Activated T-helper 1 cell treated with anti-CD3 and anti-CD28 coated beads, Interleukin-12 subunit alpha, Interleukin-12 subunit beta, Interleukin-2, Interleukin-4 antibody, amounts not matched to agents 30 ng/mL and 10 ng/mL and 1 ng/mL, durations not matched to agents 14 hours and 24 hours and 36 hours (primary cell): ENCODE measurements around the gene EYA4. TPM values are rescaled to one million over a fixed set of nuclear protein-coding genes. Genes with fewer than 3 reads are reported as not detected.

Source experiments
- DNase-seq: peaks from one replicate; pipeline ENCODE4 v3.0.0; 2021; ENCODE audit warnings: low spot score
- H3K27ac Mint-ChIP-seq: one replicate; pipeline ENCODE4 v1.8.0; 2021; ENCODE audit warnings: mild to moderate bottlenecking, mixed read lengths
- H3K27me3 Mint-ChIP-seq: one replicate; pipeline ENCODE4 v1.8.0; 2022; ENCODE audit warnings: mild to moderate bottlenecking, moderate library complexity, mixed read lengths; ENCODE audit not compliant: insufficient read depth
- H3K36me3 Mint-ChIP-seq: one replicate; pipeline ENCODE4 v1.8.0; 2021; ENCODE audit warnings: low read depth, mixed read lengths
- H3K4me1 Mint-ChIP-seq: one replicate; pipeline ENCODE4 v1.8.0; 2021; ENCODE audit warnings: low read depth, mixed read lengths
- H3K4me3 Mint-ChIP-seq: one replicate; pipeline ENCODE4 v1.8.0; 2021; ENCODE audit warnings: mild to moderate bottlenecking, moderate library complexity, mixed read lengths
- H3K9me3 Mint-ChIP-seq: one replicate; pipeline ENCODE4 v1.8.0; 2021; ENCODE audit warnings: mixed read lengths
- intact Hi-C: fragments of 100-400 bp; cut with micrococcal nuclease; formaldehyde crosslinking; loops from one replicate; pipeline ENCODE4 v1.15.1; 2024
- total RNA-seq: library from RNA; stranded (reverse); gene quantifications from 2 replicates; pipeline ENCODE4 v1.2.3, GENCODE V29; 2022

Gene EYA4
- total RNA-seq, 1 donor from 2014 or later, result not detected

DNA sequence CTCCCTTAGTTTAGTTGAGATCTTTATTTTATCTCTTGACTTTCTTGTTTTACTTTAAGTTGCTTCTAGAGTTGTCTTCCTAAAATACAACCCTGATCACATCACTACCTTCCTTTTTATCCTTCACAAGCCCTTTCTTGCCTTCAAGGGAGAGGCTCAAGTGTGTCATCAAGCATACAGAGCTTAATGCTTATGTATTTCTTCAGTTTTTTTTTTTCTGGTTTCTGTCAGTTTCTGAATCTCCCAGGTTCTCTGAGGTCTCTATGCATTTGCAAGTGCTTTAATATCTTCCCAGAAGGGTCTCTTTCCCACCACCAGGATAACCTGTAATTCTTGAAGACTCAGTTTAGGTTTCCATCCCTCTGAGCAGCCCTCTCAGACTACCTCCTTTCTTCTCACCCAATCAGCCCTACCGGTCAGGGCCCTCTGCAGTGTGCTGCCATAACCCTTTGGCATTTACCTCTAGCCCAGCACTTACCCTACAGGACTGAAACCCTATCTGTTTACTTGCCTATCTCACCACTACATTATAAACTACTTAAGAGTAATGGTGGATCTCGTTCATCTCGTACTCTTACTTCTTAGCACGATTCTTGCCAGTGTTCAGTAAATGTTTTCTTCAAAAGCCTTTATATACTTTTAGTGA lies 36.9 kb downstream of the EYA4 start:
- Mint-ChIP-seq H3K36me3 (no peaks in the 10 kb centered on the region), H3K27me3 (peaks cover 2% of the 10 kb centered on the region), H3K27ac (no peak overlapping the region), H3K9me3 (no peaks in the 10 kb centered on the region), H3K4me1 (no peaks in the 10 kb centered on the region), H3K4me3 (no peak overlapping the region)
- intact Hi-C loops, result no loop called here
- no peak for DNase-seq

DNA sequence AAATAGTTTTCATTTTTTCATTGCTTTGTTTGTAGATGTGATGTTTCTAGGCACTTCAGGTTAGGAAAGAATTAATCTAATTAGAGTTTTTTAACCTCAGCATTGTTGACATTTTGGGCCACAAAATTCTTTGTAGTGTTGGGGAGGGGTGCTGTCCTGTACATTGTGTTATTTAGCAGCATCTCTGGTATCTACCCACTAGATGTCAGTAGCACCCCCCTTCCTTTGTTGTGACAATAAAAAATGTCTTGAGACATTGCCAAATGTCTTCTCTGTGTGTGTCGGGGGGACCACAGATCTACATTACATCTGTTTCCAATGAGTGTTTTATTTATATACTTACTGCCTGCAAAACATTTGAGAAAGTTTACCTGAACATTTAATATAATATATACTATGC lies 45.6 kb downstream of the EYA4 start:
- no peaks in the 10 kb centered on the region for H3K4me1 Mint-ChIP-seq
- no peaks in the 10 kb centered on the region for H3K27me3 Mint-ChIP-seq
- H3K9me3 Mint-ChIP-seq, result no peaks in the 10 kb centered on the region
- no peak overlapping the region for H3K4me3 Mint-ChIP-seq
- DNase-seq, result no peak
- no peak overlapping the region for H3K27ac Mint-ChIP-seq
- intact Hi-C loops, result no loop called here
- no peaks in the 10 kb centered on the region for H3K36me3 Mint-ChIP-seq

DNA sequence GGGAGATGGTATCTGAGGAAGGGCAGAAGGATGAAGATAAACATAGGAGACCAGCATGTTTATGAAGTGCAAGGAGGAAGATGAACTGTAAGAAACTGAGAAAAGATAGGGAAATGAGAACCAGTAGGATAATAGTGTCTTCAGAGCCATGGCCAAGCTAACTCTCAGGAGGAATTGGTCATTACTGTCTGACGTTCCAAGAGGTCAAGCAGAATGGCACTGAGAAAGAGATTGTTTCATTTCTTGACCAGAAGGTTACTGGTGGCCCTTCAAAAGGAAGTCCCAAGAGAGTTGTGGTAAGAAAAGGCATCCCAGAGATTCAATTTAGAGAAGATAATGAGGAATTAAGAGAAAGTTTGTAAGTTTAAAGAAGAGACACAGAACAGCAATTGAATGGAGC lies 47.5 kb downstream of the EYA4 start:
- no peak overlapping the region for H3K27ac Mint-ChIP-seq
- H3K4me3 Mint-ChIP-seq, result no peak overlapping the region
- no peaks in the 10 kb centered on the region for H3K9me3 Mint-ChIP-seq
- H3K4me1 Mint-ChIP-seq, result no peaks in the 10 kb centered on the region
- intact Hi-C loops, result no loop called here
- H3K36me3 Mint-ChIP-seq, result no peaks in the 10 kb centered on the region
- no peaks in the 10 kb centered on the region for H3K27me3 Mint-ChIP-seq
- DNase-seq, result no peak

DNA sequence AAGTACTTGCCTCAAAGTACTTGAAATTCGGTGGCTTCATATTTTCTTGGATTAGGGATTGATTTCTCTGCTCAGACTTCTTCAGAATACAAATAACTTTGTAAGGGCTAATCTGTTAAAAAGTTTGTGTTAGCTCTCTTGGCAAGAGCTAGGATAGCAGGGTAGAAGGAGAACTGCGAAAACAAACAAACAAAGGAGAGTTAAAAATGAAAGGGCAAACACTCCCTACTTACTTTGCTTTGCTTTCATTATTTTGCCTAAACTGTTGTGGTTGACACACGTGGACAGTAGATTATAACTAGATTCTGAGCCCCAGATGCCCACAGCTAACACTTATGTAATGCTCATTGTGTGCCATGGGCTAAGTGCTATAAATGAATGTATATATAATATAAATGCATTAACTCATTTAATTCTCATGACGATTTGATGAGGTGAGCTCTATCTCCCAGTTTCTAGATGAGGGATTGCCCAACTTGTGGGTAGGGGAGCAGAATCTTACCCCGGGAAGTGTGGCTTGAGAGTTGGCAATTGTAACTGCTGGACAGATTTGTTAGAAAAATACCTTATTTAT lies 48.7 kb downstream of the EYA4 start:
- no peak for DNase-seq
- H3K36me3 Mint-ChIP-seq, result no peaks in the 10 kb centered on the region
- intact Hi-C loops, result no loop called here
- H3K27me3 Mint-ChIP-seq, result no peaks in the 10 kb centered on the region
- H3K4me1 Mint-ChIP-seq, result no peaks in the 10 kb centered on the region
- no peak overlapping the region for H3K4me3 Mint-ChIP-seq
- H3K9me3 Mint-ChIP-seq, result no peaks in the 10 kb centered on the region
- H3K27ac Mint-ChIP-seq, result no peak overlapping the region

DNA sequence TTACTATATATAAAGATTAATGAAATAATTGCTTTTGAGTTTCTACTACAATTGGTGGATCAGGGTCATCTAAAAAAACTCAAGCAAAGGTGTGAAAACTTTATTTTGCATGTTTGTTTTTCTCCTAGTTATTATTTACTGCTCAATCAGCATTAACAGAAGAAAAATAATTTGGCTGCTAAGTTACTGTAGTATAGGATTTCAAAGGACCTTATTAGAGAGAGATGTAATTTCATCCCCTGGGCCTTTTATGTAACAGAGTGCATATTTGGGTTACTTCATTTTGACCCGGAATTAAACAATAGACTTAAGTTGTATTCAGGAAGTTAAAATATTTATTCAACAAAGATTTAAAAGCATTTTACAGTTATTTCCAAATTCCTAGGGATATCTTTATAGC lies 49.8 kb downstream of the EYA4 start:
- H3K27ac Mint-ChIP-seq, result no peak overlapping the region
- intact Hi-C loops, result no loop called here
- H3K27me3 Mint-ChIP-seq, result no peaks in the 10 kb centered on the region

DNA sequence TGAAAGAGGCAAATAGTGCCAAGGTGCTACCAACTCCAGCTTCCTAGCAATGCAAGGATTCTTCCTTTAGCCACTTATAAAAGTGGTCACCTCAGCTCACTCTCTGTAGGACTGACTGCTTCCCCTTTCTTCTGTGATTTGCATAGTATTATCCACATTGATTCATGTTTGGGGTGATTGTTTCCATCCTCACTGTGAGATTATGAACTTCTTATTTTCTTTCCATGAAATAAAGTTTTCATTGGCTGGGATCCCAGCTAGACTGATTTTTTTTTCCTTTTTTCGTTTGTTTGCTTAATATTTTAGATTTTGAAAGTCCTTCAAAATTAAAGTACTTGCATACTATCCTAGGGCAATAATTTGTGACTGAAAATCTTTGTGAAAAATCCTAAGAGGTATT lies 50.5 kb downstream of the EYA4 start:
- Mint-ChIP-seq H3K4me3 (no peak overlapping the region), H3K36me3 (no peaks in the 10 kb centered on the region), H3K27ac (no peak overlapping the region), H3K4me1 (no peaks in the 10 kb centered on the region), H3K27me3 (no peaks in the 10 kb centered on the region), H3K9me3 (no peaks in the 10 kb centered on the region)
- DNase-seq, result no peak
- intact Hi-C loops, result no loop called here

More for the DNA sequence above, 49.8 kb downstream of the EYA4 start:
- H3K9me3 Mint-ChIP-seq, result no peaks in the 10 kb centered on the region
- no peaks in the 10 kb centered on the region for H3K36me3 Mint-ChIP-seq
- no peaks in the 10 kb centered on the region for H3K4me1 Mint-ChIP-seq
- no peak for DNase-seq
- no peak overlapping the region for H3K4me3 Mint-ChIP-seq

DNA sequence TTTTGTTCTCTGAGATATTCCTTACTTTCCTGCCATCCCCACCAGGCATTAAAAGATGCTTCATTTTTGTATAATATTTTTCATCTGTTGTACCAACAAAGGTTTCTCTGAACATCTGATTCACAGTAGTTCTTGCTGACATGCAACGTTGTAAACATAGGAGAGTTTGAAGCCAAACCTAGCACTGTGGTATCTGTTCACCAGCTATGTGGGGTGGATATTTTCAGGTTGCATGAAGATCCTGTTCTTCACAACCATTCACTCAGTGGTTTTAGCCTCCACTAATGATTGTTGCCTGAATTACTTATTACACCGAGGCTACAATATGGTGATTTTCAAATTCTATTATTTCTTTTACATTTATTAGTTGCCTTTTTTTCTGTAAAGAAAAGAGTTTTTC lies 56.5 kb downstream of the EYA4 start:
- intact Hi-C loops, result no loop called here
- Mint-ChIP-seq H3K27ac (no peak overlapping the region), H3K4me1 (no peaks in the 10 kb centered on the region), H3K27me3 (no peaks in the 10 kb centered on the region), H3K9me3 (no peaks in the 10 kb centered on the region), H3K36me3 (no peaks in the 10 kb centered on the region), H3K4me3 (no peak overlapping the region)
- DNase-seq, result no peak

DNA sequence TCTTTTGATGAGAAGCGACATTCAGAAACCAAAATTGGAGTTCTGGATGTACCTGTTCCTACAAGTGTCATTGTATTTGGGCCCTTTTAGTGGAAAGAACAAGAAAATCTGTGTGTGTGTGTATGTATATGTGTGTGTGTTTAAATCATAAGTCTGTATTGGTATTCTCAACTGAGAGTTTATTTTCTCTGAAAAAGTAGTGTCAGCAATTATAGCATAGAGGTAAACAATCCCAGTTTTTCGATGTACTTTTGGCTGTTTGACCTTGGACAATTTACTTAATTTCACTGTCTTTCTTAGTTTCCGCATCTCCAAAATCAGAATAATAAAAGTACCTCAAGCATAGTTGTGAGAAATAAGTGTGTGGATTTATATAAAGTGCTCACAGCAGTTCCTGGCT lies 57.2 kb downstream of the EYA4 start:
- Mint-ChIP-seq H3K9me3 (no peaks in the 10 kb centered on the region), H3K4me1 (no peaks in the 10 kb centered on the region), H3K4me3 (no peak overlapping the region), H3K36me3 (no peaks in the 10 kb centered on the region), H3K27ac (no peak overlapping the region), H3K27me3 (peaks cover 2% of the 10 kb centered on the region)
- DNase-seq, result no peak
- intact Hi-C loops, result no loop called here

DNA sequence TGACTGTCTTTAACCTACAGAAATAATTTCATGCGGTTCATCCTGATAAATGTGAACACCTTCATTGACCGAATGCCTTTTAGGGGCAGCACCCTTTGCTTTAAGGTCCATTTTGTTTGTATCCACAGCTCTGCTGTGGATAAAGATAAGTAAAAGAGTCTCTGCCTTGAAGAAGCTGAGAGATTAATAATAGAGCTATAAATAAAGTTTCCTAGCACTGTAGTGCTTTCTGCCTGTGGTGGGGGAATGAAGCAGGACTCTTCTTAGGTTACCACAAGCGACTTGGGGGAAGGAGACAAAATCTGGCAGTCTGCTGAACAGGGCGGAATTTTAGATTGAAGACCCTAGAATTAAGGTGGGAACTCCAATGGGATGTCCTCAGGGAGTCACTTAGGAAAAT lies 57.6 kb downstream of the EYA4 start:
- Mint-ChIP-seq H3K4me1 (no peaks in the 10 kb centered on the region), H3K4me3 (no peak overlapping the region), H3K36me3 (no peaks in the 10 kb centered on the region), H3K27ac (no peak overlapping the region), H3K9me3 (no peaks in the 10 kb centered on the region), H3K27me3 (peaks cover 3% of the 10 kb centered on the region)
- intact Hi-C loops, result no loop called here
- DNase-seq, result no peak

DNA sequence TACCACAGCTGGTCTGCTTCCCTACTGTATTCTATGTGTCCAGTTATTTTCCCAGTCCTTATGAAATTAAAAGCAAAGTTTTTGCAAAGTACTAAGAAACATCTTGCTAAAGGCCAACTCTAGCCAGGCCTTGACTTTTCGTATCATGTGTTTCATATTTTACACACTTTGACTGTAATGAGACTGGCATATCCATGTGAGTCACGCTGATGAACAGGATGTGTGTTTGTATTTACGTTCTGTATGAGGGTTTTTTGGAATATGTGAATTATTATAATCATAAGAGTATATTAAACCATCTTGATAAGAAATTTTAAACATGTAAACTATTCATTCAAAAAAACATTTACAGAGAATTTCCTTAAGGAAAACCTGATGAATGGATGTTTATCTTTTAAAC lies 59.7 kb downstream of the EYA4 start:
- no peak overlapping the region for H3K27ac Mint-ChIP-seq
- intact Hi-C loops, result no loop called here
- no peaks in the 10 kb centered on the region for H3K9me3 Mint-ChIP-seq
- DNase-seq, result no peak
- no peaks in the 10 kb centered on the region for H3K36me3 Mint-ChIP-seq
- peaks cover 3% of the 10 kb centered on the region for H3K27me3 Mint-ChIP-seq
- H3K4me1 Mint-ChIP-seq, result no peaks in the 10 kb centered on the region
- no peak overlapping the region for H3K4me3 Mint-ChIP-seq

DNA sequence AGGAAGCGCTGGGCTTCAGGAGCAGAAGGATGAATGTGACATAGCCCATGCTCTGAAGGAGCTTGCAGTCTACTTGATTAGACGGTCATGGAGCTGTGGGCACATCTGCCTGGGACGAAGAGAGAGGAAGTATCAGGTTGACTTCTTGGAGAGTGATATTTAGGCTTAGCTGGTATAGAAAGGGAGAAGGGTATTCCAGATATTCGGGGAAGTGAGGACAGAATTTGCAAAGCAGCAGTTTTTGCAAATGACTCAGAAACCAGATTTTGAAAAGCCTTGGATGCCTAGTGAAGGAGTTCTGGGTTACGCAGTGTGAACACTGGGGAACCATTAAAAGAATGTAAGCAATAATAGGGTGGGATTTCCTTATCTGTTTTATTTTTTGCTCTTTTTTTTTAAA lies 60.7 kb downstream of the EYA4 start:
- DNase-seq, result no peak
- intact Hi-C loops, result no loop called here
- H3K4me3 Mint-ChIP-seq, result no peak overlapping the region
- no peaks in the 10 kb centered on the region for H3K9me3 Mint-ChIP-seq
- peaks cover 3% of the 10 kb centered on the region for H3K27me3 Mint-ChIP-seq
- no peak overlapping the region for H3K27ac Mint-ChIP-seq
- H3K4me1 Mint-ChIP-seq, result no peaks in the 10 kb centered on the region
- H3K36me3 Mint-ChIP-seq, result no peaks in the 10 kb centered on the region

DNA sequence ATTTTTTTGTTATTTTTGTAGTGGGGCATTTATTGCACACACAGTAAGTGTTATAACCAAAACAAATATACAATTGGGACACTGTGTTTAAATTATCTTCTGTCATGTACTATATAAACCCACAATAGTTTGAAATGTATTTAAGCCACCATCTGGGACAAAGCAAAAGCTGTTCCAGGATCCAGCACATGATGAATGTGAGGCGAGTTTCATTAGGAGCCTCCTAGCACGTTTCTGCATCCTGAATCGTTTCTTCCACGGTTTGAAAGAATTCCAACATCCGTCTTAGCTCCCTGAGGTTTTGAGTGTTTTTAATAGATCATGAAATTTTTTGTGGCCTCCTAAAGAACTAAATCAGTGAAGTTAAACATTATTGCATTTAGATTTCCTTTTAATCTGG lies 65.8 kb downstream of the EYA4 start:
- peaks cover 3% of the 10 kb centered on the region for H3K27me3 Mint-ChIP-seq
- no peaks in the 10 kb centered on the region for H3K36me3 Mint-ChIP-seq
- H3K9me3 Mint-ChIP-seq, result no peaks in the 10 kb centered on the region
- intact Hi-C loops, result no loop called here
- no peak for DNase-seq
- no peak overlapping the region for H3K4me3 Mint-ChIP-seq
- no peak overlapping the region for H3K27ac Mint-ChIP-seq
- no peaks in the 10 kb centered on the region for H3K4me1 Mint-ChIP-seq

DNA sequence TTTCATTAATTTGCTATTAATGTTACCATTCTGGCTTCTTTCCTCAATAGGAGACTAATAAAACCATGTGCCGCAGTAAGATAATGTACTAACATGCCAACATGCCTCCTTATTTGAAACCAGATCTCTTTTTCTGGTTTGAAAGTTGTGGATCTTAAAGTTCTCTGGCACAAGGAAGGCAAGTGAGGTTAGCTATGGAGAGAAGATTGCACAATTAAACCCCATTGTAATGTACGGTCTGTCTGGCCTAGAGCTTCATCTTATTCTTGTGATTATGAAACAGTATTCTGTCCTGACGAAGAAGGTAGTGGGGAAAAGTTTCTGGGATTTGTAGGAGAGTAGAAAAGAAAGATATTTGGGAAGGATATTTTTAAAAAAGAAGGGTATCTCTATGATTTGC lies 68.4 kb downstream of the EYA4 start:
- H3K4me1 Mint-ChIP-seq, result no peaks in the 10 kb centered on the region
- DNase-seq, result no peak
- no peaks in the 10 kb centered on the region for H3K36me3 Mint-ChIP-seq
- H3K27me3 Mint-ChIP-seq, result no peaks in the 10 kb centered on the region
- H3K4me3 Mint-ChIP-seq, result no peak overlapping the region
- no peaks in the 10 kb centered on the region for H3K9me3 Mint-ChIP-seq
- intact Hi-C loops, result no loop called here
- H3K27ac Mint-ChIP-seq, result no peak overlapping the region

DNA sequence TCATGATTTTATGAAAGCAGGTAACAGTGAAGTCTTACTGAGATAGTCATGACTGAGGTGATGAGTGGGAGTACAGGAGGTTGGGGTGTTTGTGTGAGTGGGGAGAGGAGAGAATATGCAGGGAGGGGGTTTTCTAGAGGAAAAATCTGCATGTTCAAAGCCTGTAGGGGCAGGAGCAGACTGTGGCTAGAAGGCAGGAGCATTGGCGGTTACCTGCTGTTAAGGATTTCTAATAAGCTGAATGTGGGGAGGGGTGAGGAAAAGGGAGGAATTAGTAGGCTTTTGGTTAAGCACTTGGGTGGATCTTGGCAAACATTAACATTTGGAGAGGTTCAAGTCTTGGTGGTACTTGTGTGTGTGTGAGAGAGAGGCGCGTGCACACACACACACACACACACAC lies 70.8 kb downstream of the EYA4 start:
- Mint-ChIP-seq H3K36me3 (no peaks in the 10 kb centered on the region), H3K9me3 (no peaks in the 10 kb centered on the region), H3K4me3 (no peak overlapping the region), H3K4me1 (no peaks in the 10 kb centered on the region), H3K27me3 (peaks cover 2% of the 10 kb centered on the region), H3K27ac (no peak overlapping the region)
- intact Hi-C loops, result no loop called here
- DNase-seq, result no peak
